Gastrocnemius medialis (tissue), 4 donors: ENCODE measurements around the gene KCNIP3. TPM values are rescaled to one million over a fixed set of nuclear protein-coding genes. Genes with fewer than 3 reads are reported as not detected.

Experiments used
- ATAC-seq, 2 donors: fragments of 150-250 bp; one replicate each; pipeline ENCODE4 v1.9.1; 2016
- DNase-seq, 2 donors: peaks; one replicate each; pipeline ENCODE4 v3.0.0-alpha.2; 2019
- H3K27ac ChIP-seq, 4 donors: fragments of 200-600 bp; sonication (generic); 1 replicate in 1 of 4; 2 replicates in 3 of 4; pipeline ENCODE4 v1.5.1; 2016 to 2018; ENCODE audit warnings: mild to moderate bottlenecking in 2 of 4, moderate library complexity in 1 of 4
- H3K27me3 ChIP-seq, 3 donors: fragments of 200-600 bp; sonication (generic) in 2 of 3; 1 replicate in 1 of 3; 2 replicates in 2 of 3; pipeline versions ENCODE4 v1.5.1 to v1.6.0; 2016 to 2019; ENCODE audit warnings: mild to moderate bottlenecking in 1 of 3, moderate library complexity in 1 of 3
- H3K36me3 ChIP-seq, 2 donors: fragments of 200-600 bp; sonication (generic) in 1 of 2; one replicate each; pipeline ENCODE4 v1.5.1; 2017 to 2018
- H3K4me1 ChIP-seq, 2 donors: fragments of 200-600 bp; sonication (generic) in 1 of 2; one replicate each; pipeline ENCODE4 v1.5.1; 2016 to 2017; ENCODE audit warnings: mild to moderate bottlenecking in 2 of 2
- H3K4me3 ChIP-seq, 4 donors: fragments of 200-600 bp; sonication (generic) in 3 of 4; 1 replicate in 1 of 4; 2 replicates in 3 of 4; pipeline ENCODE4 v1.5.1; 2016 to 2019; ENCODE audit warnings: mild to moderate bottlenecking in 2 of 4
- H3K9me3 ChIP-seq, 3 donors: fragments of 200-600 bp; sonication (generic) in 2 of 3; 1 replicate in 1 of 3; 2 replicates in 2 of 3; pipeline ENCODE4 v1.5.1; 2016 to 2019
- POLR2A ChIP-seq, 2 donors: fragments of 450-650 bp; IDR thresholded peaks; one replicate each; pipeline ENCODE4 v1.6.1; 2017; ENCODE audit warnings: antibody characterized with exemption in 2 of 2, mild to moderate bottlenecking in 2 of 2, moderate library complexity in 2 of 2
- in situ Hi-C, 4 donors: fragments of 200-750 bp; cut with MboI; loops; one replicate each; pipeline versions ENCODE4 v1.15.0 to v1.8.0; 2017; ENCODE audit warnings: low sequenced_read_pairs in 4 of 4
- intact Hi-C: fragments of 100-400 bp; cut with DNase I; formaldehyde crosslinking; loops from one replicate; pipeline ENCODE4 v1.15.1; 2023; ENCODE audit warnings: low total_unique reads
- total RNA-seq, 4 donors: library from RNA; depleted of rRNA; stranded (reverse); fragments of >200 nt; gene quantifications; one replicate each; pipeline versions ENCODE4 v1.1.0 to v1.2.3, GENCODE V29; 2016
- TF ChIP-seq, protein P1 (sequence below), 5 experiments: fragments of 450-650 bp in 3 of 5; fragments of 200-600 bp in 2 of 5; sonication (generic) in 2 of 5; IDR thresholded peaks in 4 of 5; conservative IDR thresholded peaks in 1 of 5; 1 replicate in 4 of 5; 2 replicates in 1 of 5; pipeline ENCODE4 v1.5.1; 2016 to 2019; ENCODE audit warnings: antibody characterized with exemption in 5 of 5, mild to moderate bottlenecking in 3 of 5, moderate library complexity in 3 of 5

The KCNIP3 gene
- total RNA-seq, 4 donors from 2014 or later: 0.55 to 2.9 (median 1.0) TPM

- intact Hi-C loops (no loop called here), in situ Hi-C loops (no loop called here)
- ATAC-seq (no peak), DNase-seq (no peak)
- Histone ChIP-seq H3K36me3 (no peaks in the 10 kb centered on the region), H3K27me3 (no peaks in the 10 kb centered on the region), H3K4me3 (no peak overlapping the region), H3K4me1 (no peaks in the 10 kb centered on the region), H3K9me3 (no peaks in the 10 kb centered on the region), H3K27ac (no peak overlapping the region)
- TF ChIP-seq POLR2A (IDR thresholded peaks at IDR 0.05): no peak
- TF ChIP-seq, protein P1, sequence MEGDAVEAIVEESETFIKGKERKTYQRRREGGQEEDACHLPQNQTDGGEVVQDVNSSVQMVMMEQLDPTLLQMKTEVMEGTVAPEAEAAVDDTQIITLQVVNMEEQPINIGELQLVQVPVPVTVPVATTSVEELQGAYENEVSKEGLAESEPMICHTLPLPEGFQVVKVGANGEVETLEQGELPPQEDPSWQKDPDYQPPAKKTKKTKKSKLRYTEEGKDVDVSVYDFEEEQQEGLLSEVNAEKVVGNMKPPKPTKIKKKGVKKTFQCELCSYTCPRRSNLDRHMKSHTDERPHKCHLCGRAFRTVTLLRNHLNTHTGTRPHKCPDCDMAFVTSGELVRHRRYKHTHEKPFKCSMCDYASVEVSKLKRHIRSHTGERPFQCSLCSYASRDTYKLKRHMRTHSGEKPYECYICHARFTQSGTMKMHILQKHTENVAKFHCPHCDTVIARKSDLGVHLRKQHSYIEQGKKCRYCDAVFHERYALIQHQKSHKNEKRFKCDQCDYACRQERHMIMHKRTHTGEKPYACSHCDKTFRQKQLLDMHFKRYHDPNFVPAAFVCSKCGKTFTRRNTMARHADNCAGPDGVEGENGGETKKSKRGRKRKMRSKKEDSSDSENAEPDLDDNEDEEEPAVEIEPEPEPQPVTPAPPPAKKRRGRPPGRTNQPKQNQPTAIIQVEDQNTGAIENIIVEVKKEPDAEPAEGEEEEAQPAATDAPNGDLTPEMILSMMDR (IDR thresholded peaks at IDR 0.05 in 4 of 5, conservative IDR thresholded peaks at IDR 0.05 in 1 of 5): no peak
These were observed 17.6 kb upstream of the KCNIP3 start for GRCh38 chr2:95279435-95280035.

DNA sequence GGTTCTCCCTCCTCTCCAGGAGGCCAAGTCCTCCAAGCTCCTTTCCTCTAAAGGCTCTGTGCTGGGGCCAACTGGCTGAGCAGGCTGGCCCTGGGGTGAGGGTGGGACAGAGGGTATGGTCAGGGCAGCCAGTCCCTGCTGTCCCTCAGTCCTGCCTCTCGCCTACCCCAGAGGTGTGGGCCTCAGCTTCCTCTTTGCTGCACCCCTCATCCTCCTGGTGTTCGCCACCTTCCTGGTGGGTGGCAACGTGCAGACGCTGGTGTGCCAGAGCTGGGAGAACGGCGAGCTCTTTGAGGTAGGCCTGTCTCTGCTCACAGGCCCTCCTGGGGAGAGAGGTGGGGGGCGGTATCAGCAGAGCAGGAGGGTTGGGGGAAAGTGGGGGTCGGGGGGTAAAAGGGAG, 16.1 kb upstream of the KCNIP3 start:
- in situ Hi-C loops (no loop called here), intact Hi-C loops (no loop called here)
- no peak overlapping the region for H3K27ac ChIP-seq
- no peaks in the 10 kb centered on the region for H3K4me1 ChIP-seq
- H3K27me3 ChIP-seq: no peaks in the 10 kb centered on the region
- no peaks in the 10 kb centered on the region for H3K36me3 ChIP-seq
- ATAC-seq (no peak), DNase-seq (no peak)
- TF ChIP-seq POLR2A (IDR thresholded peaks at IDR 0.05): no peak
- TF ChIP-seq, protein P1 (IDR thresholded peaks at IDR 0.05 in 4 of 5, conservative IDR thresholded peaks at IDR 0.05 in 1 of 5): no peak
- no peaks in the 10 kb centered on the region for H3K9me3 ChIP-seq
- H3K4me3 ChIP-seq: no peak overlapping the region

GRCh38 chr2:95281786-95282185, 15.4 kb upstream of the KCNIP3 start:
- no peak overlapping the region for H3K27ac ChIP-seq
- no peak for DNase-seq
- no peaks in the 10 kb centered on the region for H3K36me3 ChIP-seq
- H3K4me1 ChIP-seq: no peaks in the 10 kb centered on the region
- intact Hi-C loops: no loop called here
- no peaks in the 10 kb centered on the region for H3K27me3 ChIP-seq
- in situ Hi-C loops: no loop called here
- TF ChIP-seq POLR2A (IDR thresholded peaks at IDR 0.05): no peak
- TF ChIP-seq, protein P1 (IDR thresholded peaks at IDR 0.05 in 4 of 5, conservative IDR thresholded peaks at IDR 0.05 in 1 of 5): no peak
- no peak overlapping the region for H3K4me3 ChIP-seq
- ATAC-seq: no peak
- H3K9me3 ChIP-seq: no peaks in the 10 kb centered on the region

DNA sequence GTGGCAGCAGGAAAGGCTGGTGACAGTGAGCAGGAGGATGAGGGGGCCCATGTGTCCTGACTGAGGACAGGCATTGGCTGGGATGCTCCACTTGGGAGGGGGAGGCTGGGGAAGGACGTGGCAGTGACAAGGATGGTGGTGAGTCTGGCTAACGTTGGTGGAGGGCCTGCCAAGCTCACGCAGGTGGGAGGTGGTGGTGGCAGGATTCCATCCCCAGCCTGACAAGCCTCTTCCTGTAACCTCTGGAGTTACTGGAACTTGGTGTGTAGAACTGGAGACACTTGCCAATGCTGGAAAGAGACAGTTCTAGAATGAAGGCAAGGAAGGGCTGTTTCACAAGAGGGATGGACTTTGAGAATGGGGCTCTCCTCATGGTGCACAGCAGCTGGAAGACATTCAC, 14.7 kb upstream of the KCNIP3 start:
- in situ Hi-C loops: no loop called here
- no peak for DNase-seq
- intact Hi-C loops: no loop called here

More for the DNA sequence above, 14.7 kb upstream of the KCNIP3 start:
- Histone ChIP-seq H3K4me3 (no peak overlapping the region), H3K36me3 (no peaks in the 10 kb centered on the region), H3K27ac (no peak overlapping the region), H3K4me1 (no peaks in the 10 kb centered on the region), H3K9me3 (no peaks in the 10 kb centered on the region), H3K27me3 (no peaks in the 10 kb centered on the region)
- no peak for ATAC-seq
- no peak for TF ChIP-seq POLR2A (IDR thresholded peaks at IDR 0.05)
- TF ChIP-seq, protein P1 (IDR thresholded peaks at IDR 0.05 in 4 of 5, conservative IDR thresholded peaks at IDR 0.05 in 1 of 5): no peak
